ENCODE measurements around the gene BTNL2.
"Not testable (repeated sequence)": the region's sequence is repeated elsewhere in the genome, so short reads cannot be mapped to it uniquely, and the experiment has no call there.

Gene BTNL2, protein sequence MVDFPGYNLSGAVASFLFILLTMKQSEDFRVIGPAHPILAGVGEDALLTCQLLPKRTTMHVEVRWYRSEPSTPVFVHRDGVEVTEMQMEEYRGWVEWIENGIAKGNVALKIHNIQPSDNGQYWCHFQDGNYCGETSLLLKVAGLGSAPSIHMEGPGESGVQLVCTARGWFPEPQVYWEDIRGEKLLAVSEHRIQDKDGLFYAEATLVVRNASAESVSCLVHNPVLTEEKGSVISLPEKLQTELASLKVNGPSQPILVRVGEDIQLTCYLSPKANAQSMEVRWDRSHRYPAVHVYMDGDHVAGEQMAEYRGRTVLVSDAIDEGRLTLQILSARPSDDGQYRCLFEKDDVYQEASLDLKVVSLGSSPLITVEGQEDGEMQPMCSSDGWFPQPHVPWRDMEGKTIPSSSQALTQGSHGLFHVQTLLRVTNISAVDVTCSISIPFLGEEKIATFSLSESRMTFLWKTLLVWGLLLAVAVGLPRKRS

DNA sequence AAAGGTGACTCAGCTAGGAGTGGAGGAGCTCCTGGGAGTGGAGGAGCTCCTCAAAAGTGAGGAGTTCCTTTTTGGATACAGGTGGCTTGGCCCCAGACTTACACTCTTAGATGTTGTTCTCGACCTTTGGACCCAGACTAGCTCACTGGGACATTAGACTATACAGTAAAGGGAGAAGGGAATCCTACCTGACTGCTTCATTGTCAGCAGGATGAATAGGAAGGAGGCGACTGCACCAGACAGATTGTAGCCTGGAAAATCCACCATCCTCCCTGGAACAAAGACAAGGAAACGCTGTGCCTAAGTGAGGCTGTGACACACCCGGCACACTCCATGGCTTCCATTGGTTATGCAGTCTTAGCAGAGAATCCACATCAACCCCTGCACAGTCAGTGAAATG is at the start of gene BTNL2:
Gene BTNL2 (minus strand): TSS at position 325 of the 400 bp plus-strand sequence. CDS start 58 bp downstream, at position 267.
- no peak for DNase-seq (ENCODE audit: low spot score)

DNA sequence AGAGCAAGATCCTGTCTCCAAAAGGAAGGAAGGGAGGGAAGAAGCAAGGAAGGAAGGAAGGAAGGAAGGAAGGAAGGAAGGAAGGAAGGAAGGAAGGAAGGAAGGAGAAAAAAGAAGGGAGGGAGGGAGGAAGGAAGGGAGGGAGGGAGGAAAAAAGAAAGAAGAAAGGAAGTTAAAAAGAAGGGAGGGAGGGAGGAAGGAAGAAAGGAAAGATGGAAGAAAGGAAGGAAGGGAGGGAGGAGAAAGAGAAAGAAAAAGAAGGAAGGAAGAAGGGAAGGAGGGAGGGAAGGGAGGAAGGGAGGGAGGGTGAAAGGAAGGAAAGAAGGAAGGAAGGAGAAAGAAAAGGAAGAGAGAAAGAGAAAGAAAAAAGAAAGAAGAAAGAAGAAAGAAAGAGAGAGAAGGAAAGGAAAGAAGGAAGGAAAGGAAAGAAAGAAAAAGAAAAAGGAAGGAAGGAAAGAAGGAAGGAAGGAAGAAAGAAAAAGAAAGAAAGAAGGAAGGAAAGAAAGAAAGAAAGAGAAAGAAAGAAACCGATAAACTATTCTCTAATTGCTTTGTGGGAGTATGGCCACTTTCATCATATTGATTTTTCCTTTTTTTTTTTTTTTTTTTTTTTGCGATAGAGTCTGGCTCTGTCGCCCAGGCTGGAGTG is 42.2 kb upstream of the BTNL2 start:
- DNase-seq (ENCODE audit: low spot score) = no peak

DNA sequence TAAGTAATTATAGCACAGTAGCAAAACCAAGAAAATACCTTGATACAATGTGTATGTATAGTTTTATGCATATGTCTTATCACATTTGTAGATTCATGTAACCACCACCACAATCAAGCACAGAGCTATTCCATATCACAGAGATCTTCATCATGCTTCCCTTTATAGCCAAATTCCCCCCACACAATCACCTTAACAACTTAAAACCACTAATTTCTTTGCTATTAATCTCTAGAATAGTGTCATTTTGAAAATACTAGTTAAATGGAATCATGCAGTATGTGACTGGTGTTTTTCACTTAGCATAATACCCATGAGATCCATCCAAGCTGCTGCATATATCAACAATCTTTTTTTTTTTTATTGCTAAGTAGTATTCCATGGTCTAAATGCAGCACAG is 41.0 kb upstream of the BTNL2 start:
- no peak for DNase-seq (ENCODE audit: low spot score)

DNA sequence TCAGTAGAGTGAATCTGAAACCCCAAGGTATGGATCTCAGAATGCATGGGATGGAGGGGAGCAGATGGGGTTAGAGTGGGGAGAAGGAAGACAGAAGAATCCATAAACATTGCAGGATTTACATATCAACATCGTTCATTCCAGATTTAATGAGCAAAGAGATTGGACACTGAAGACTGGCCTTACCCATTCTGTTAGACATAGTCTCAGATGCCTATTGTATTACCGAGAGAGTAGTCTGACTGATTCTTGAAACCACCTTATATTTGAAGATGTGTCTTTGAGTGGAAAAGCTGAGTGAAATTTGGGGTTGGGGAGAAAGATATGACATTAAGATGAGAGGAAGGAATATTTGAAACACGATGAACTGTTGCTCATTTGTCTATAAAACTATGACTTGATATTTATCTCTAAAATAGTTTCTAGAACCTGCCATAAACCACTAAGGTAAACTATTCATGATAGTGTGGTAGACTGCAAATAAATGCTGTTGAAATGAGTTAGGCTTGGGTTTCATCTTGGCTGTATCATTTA is 38.4 kb upstream of the BTNL2 start:
- no peak for DNase-seq (ENCODE audit: low spot score)

DNA sequence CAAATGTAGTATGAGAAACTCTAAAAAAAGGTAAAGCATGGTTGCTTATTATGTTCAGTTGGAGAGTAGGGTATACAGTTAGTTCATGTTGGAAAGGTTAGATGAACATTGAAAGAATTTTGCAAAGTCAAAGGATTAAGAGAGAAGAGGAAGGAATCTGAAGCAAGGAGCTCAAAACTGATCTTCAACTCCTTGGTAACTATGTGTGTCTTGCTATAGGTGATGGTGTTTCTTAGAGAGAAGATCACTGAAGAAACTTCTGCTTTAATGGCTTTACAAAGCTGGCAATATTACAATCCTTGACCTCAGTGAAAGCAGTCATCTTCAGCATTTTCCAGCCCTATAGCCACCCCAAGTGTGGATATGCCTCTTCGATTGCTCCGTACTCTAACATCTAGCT is 37.5 kb upstream of the BTNL2 start:
- no peak for DNase-seq (ENCODE audit: low spot score)

DNA sequence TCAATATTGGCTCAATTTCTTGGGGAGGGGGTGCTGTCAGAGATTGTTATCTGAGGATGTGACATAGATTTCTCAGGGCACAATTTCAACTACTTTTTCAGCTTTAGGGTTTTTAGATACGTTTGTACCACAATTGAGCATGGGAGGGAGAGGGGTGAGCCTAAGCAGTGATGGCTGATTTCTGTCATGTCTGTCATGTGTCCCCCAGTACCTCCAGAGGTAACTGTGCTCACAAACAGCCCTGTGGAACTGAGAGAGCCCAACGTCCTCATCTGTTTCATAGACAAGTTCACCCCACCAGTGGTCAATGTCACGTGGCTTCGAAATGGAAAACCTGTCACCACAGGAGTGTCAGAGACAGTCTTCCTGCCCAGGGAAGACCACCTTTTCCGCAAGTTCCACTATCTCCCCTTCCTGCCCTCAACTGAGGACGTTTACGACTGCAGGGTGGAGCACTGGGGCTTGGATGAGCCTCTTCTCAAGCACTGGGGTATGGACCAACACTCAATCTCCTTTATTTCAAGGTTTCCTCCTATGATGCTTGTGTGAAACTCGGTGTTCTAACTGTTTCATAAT is 36.1 kb upstream of the BTNL2 start:
- no peak for DNase-seq (ENCODE audit: low spot score)

DNA sequence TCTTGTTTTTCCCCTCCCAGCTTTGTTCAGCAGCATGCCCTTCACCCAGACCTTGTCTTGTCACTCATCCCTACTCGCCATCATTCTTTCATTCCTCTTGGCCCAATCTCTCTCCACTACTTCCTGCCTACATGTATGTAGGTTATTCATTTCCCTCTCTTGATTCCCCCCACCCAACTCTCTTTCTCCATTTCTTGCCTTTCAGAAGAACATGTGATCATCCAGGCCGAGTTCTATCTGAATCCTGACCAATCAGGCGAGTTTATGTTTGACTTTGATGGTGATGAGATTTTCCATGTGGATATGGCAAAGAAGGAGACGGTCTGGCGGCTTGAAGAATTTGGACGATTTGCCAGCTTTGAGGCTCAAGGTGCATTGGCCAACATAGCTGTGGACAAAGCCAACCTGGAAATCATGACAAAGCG is 35.3 kb upstream of the BTNL2 start:
- no peak for DNase-seq (ENCODE audit: low spot score)

DNA sequence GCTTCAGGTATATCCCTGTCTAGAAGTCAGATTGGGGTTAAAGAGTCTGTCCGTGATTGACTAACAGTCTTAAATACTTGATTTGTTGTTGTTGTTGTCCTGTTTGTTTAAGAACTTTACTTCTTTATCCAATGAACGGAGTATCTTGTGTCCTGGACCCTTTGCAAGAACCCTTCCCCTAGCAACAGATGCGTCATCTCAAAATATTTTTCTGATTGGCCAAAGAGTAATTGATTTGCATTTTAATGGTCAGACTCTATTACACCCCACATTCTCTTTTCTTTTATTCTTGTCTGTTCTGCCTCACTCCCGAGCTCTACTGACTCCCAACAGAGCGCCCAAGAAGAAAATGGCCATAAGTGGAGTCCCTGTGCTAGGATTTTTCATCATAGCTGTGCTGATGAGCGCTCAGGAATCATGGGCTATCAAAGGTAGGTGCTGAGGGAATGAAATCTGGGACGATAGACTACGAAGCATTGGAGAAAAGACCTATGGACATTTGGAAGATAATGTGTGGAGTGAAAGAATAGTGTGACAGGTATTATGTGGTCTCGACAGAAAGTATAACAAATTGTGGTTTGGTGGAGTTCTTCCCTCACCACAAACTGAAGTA is 32.7 kb upstream of the BTNL2 start, which contains the start of gene HLA-DRA:
Gene HLA-DRA (plus strand): TSS at position 286 of the 613 bp plus-strand sequence. CDS start 64 bp downstream, at position 350.
- peak; percentile 39 for DNase-seq (ENCODE audit: low spot score)

DNA sequence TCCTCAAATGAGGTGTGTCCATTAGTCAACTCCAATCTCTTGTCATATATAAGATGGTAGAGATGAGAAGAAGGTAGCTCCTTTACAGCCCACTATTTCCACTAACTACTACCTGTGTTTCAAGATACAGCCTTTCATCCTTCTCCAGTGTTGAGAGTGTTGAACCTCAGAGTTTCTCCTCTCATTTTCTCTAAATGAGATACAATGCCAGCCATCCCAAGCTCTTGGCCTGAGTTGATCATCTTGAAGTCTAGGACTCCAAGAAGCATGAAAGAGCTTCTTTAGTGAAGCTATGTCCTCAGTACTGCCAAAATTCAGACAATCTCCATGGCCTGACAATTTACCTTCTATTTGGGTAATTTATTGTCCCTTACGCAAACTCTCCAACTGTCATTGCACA is 32.2 kb upstream of the BTNL2 start:
- DNase-seq (ENCODE audit: low spot score) = no peak

DNA sequence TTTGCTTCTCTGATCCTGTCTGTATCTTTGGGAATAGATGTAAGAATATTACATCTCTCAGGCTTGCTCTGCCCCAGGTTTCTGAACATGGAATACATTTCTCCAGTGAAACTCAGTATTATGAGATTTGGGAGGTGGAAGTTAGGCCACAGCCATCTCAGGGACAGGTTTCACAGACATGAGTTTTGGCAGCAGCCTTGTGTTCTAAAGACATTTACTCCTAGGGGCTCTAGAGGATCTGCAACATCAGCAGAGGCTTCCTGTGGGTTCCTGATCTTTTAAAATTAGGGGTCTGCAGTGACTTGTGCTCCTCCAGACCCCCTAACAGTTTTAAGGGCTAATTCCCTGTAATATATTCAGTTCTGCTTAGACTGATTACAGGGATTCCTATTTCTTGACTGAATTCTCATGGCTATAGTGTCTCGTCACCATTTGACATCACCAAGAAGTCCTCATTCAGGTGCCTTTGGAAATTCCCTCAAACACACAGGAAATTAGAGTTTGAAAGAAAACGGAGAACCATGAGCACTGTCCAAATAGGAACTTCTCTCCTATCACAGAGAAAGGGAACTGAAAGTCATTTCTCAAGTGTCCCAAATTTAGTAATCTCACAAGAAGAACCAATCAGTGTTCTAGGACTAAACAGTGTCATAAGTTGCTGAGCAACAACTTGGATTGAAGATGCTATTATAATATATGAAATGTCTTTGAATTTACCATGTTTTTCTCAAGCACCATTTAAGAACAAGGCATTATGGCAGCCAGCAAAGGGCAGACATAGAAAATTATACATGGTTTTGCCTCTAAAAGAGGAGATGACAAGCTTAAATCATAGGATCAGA is 30.2 kb upstream of the BTNL2 start:
- DNase-seq (ENCODE audit: low spot score) = no peak

DNA sequence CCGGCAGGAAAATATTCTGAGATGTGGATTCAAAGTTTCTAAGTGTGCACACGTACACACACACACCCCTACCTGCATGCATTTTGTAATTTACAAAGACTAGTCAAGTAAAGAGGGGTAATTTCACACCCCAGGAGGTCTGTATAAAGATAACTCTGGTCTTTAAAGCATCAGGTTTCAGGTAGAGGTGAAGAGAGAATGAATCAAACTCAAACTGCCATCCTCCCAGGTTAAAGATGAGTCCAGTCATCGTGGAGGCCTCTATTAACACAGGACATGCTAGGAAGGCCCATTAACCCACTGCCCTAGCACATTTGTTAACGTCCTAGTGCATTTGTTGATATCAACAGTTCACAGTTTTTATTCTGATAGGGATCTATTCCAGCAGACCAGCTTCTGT is 29.2 kb upstream of the BTNL2 start:
- no peak for DNase-seq (ENCODE audit: low spot score)

DNA sequence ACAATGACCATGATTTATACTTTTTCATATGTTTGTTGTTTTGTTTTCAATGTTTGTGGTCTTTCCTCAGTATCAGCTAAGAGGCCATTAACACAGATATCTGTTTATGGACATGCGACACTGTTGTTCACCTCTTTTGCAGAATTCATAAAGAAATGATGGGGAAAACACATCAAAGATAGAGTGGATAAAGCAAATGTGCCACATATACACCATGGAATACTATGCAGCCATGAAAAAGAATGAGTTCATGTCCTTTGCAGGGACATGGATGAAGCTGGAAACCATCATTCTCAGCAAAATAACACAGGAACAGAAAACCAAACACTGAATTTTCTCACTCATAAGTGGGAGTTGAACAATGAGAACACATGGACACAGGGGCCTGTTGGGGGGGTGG is 27.0 kb upstream of the BTNL2 start:
- not testable (repeated sequence) for DNase-seq (ENCODE audit: low spot score)

DNA sequence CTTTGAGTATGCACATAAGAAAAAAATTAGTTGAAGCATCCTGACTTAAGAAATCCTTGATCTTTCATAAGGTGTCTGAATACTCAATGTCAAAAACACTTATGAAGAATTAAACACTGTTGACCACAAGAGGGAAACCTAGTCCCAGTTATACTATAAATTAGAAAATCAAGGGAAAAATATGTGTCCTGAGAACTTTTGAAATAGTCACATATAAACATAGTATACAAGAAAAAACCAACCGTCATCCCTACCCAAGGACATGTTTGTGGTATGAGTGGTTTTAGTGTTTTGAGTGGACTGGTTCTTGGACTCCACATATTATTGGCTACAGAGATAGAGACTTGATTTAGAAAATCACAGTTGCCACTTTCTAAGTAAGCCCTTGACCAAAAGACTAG is 25.1 kb upstream of the BTNL2 start:
- DNase-seq (ENCODE audit: low spot score) = no peak

DNA sequence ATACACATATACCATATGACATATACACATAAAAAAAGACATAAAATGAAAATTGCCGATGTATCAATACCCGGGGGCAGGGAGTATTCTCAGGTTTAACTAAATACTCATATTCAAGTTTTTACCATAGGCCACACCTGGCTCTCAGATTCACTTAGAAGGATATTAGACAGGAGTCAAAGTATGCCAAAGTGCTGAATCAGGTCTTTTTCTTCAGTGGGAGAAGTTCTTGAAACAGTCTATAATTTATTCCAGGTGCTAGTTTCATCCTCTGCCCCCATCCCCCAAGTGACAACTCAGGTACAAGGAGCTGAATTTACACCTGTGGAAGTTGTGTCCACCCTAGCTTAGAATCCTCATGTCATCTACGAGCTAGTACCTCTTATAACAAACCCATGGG is 24.2 kb upstream of the BTNL2 start:
- no peak for DNase-seq (ENCODE audit: low spot score)

DNA sequence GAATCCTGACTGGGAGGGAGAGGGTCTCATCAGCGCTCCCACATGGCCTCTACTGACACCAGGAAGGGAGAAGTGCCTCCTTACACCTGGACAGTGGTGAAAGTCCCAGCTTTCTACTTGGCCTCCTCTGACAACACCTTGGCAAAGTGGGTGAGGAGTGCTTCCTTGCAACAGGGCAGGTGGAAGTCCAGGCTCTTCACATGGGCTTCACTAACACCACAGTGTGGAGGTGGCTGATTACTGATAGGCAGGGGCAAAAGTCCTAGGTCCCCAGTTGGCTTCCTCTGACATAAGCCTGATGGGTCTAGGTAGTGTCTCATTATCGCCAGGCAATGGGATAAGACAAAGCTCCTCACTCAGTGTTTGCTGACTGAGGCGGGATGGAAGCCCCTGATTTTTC is 23.2 kb upstream of the BTNL2 start:
- no peak for DNase-seq (ENCODE audit: low spot score)

DNA sequence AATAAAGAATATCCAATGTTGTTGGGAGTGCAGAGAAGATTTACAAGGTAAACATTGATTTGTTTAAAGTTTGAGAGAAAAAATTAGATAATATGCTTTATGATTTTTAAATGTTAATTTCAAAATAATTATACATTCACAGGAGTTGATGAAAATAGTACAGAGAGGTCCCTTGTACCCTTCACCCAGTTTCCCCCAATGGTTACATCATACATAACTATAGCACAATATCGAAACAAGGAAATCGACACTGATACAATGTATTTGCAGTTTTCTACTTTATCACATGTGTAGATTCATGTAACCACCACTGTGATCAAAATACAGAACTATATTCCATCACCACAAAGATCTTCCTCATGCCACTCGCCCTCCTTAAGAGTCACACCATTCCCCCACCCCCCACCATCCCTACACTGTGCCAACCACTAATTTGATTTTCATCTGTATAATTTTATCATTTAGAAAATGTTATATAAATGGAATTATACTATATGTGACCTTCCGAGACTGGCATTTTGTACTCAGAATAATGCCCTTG is 21.0 kb upstream of the BTNL2 start:
- DNase-seq (ENCODE audit: low spot score) = no peak

DNA sequence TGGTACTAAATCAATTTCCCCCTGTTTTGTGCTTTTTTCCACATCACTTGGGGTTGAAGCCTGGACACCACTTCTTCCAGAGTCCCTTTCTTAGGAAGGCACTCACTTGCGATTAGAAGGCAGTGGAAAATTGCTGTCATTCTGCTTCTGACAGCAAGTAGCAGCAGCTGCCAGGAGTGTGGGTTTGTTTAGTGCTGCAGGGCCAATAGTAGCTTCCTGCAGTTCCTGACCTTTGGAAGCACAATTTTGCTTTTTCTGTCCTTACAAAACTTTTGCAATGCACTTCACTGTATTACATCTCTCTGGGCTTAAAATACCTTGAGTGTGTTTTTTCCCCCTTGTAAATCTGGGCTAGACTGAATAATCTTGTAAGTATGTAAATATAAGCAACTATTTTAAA is 20.2 kb upstream of the BTNL2 start:
- no peak for DNase-seq (ENCODE audit: low spot score)

DNA sequence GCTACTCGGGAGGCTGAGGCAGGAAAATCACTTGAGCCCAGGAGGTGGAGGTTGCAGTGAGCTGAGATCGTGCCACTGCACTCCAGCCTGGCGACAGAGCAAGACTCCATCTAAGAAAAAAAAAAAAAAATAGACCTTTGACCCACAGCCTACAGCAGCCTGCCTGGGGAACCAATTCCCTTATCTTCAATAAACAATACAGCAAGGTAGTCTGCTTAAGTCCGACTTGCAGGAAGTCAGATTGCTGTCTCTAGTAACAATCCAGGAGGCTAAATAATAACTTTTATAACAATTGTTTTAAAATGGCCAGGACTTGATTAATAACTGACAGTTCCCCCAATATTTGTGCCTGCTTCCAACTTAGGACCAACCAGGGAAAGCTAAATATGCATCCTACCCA is 19.4 kb upstream of the BTNL2 start:
- DNase-seq (ENCODE audit: low spot score) = no peak

DNA sequence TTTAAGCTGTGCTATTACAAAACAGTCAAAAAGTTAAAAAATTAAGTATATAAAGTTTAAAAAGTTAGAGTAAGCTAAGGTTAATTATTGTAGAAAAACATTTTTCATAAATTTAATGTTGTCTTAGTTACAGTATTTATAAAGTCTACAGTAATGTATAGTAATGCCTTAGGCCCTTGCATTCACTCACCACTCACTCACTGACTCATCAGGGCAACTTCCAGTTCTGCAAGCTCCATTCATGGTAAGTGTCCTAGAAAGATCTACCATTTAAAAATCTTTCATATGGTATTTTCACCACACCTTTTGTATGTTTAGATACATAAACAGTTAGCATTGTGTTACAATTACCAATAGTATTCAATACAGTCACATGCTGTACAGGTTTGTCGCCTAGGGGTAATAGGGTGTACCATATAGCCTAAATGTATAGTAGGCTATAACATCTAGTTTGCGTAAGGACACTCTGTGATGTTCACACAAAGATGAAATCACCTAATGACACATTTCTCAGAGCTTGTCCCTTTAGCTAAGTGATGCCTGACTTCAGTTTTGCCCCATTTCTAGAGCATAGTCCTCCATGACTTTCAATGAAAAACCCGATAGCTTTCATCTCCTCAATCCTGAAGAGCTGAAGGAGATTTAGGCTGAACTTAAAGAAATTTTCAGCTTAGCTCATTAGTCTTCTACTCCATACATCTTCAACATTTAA is 17.8 kb upstream of the BTNL2 start:
- no peak for DNase-seq (ENCODE audit: low spot score)

DNA sequence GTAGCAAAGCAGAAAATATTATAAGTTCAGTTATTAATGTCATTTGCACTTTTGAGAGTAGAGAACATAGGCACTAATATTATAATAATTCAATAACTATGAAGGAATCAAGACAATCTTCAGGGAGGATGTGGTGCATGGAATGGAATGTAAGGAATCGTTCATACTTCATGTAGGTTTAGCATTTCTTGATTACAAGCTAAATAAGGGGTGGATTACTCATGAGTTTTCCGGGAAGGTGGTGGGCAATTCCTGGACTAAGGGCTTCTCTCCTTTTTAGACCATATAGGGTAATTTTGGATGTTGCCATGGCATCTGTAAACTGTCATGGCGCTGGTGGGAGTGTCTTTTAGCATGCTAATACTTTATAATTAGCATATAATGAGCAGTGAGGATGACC is 9.1 kb upstream of the BTNL2 start:
- DNase-seq (ENCODE audit: low spot score) = no peak
